Activated naive CD8-positive, alpha-beta T cell treated with anti-CD3 and anti-CD28 coated beads for 36 hours (primary cell): ENCODE data around the gene LHX4. TPM values are rescaled to one million over a fixed set of nuclear protein-coding genes. Genes with fewer than 3 reads are reported as not detected.

Experiments
- DNase-seq: peaks from one replicate; pipeline ENCODE4 v3.0.0; 2021
- H3K27ac Mint-ChIP-seq: one replicate; pipeline ENCODE4 v1.8.0; 2022; ENCODE audit warnings: mild to moderate bottlenecking, moderate library complexity, mixed read lengths
- H3K27me3 Mint-ChIP-seq: one replicate; pipeline ENCODE4 v1.8.0; 2022; ENCODE audit warnings: mild to moderate bottlenecking, mixed read lengths
- H3K36me3 Mint-ChIP-seq: one replicate; pipeline ENCODE4 v1.8.0; 2021; ENCODE audit warnings: mild to moderate bottlenecking, mixed read lengths
- H3K4me1 Mint-ChIP-seq: one replicate; pipeline ENCODE4 v1.8.0; 2021; ENCODE audit warnings: mixed read lengths
- H3K4me3 Mint-ChIP-seq: one replicate; pipeline ENCODE4 v1.8.0; 2022; ENCODE audit warnings: mild to moderate bottlenecking, moderate library complexity, mixed read lengths
- H3K9me3 Mint-ChIP-seq: one replicate; pipeline ENCODE4 v1.8.0; 2022; ENCODE audit warnings: mixed read lengths
- total RNA-seq, 2 experiments: library from RNA; stranded (reverse); gene quantifications; one replicate each; pipeline ENCODE4 v1.2.3, GENCODE V29; 2021

The LHX4 gene
- total RNA-seq, 2 experiments from 2014 or later = not detected

GRCh38 chr1:180230416-180230790 is 339 bp downstream of the LHX4 start:
- DNase-seq = no peak
- H3K36me3 Mint-ChIP-seq = no peaks in the 10 kb centered on the region
- H3K27me3 Mint-ChIP-seq = peaks cover 89% of the 10 kb centered on the region
- peaks cover 22% of the 10 kb centered on the region for H3K4me1 Mint-ChIP-seq
- H3K4me3 Mint-ChIP-seq = peak overlapping the region; percentile 64
- H3K27ac Mint-ChIP-seq = no peak overlapping the region
- no peaks in the 10 kb centered on the region for H3K9me3 Mint-ChIP-seq

DNA sequence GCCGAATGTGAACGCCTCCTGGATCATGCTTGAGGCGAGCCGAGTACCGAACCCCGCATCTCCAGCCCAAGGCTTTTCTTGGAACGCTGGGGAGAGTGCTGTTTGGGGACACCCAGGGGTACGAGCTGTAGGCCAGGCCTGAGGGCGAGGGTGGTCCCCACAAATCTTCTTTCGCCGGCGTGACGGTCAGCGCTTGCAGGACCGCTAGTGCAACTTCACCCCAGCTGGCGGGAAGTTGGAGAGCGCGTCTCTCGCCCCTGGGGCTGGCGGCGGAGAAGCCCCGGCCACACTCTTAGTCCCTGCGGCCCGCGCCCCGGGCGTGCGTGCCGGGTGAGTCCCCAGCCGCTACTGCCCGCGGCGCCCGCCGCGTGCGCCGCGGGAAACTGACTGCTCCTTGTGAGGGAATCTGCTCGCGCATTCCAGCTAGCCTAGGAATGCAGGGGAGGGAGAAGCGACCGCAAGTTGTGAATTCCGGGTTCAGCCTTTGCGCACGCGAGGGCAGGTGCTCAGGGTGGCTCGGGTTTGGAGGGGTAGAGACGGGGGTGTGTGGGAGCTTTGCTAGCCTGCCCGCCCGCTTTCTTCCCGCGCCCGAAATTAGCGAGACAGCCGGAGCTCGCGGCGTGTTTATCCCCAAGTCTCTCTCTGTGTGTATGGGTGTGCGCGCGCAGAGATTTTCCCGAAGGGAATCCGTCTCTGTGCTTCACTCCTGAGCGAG is 884 bp downstream of the LHX4 start:
- no peak for DNase-seq
- Mint-ChIP-seq H3K36me3 (no peaks in the 10 kb centered on the region), H3K4me3 (peak overlapping the region; percentile 61), H3K27ac (no peak overlapping the region), H3K9me3 (no peaks in the 10 kb centered on the region), H3K27me3 (peaks cover 90% of the 10 kb centered on the region), H3K4me1 (peaks cover 25% of the 10 kb centered on the region)

DNA sequence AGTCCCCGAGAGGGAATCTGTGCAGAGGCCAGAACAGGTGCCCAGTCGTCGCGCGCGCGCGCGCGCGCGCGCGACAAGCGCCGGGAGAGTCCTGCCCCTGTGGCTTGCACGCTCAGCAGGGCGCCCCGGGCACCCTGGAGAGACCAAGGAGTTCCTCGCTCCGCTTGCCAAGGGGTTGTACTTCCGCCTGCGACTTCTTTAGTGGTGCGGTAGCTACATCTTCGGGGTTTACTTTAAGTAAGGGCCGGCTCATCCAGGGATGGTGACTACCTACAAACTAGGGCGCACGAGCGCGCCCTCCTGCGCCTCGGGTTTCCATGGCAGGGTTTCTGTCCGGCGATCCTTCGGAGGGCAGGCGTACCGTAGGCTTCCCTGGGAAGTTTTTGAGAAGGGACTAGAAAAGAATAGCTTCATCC is 1.4 kb downstream of the LHX4 start:
- peak; percentile 29 for DNase-seq
- Mint-ChIP-seq H3K27me3 (peaks cover 91% of the 10 kb centered on the region), H3K9me3 (no peaks in the 10 kb centered on the region), H3K27ac (no peak overlapping the region), H3K4me3 (peak overlapping the region; percentile 67), H3K4me1 (peaks cover 27% of the 10 kb centered on the region), H3K36me3 (no peaks in the 10 kb centered on the region)

- H3K27ac Mint-ChIP-seq = no peak overlapping the region
- no peak for DNase-seq
- peaks cover 91% of the 10 kb centered on the region for H3K27me3 Mint-ChIP-seq
- peaks cover 28% of the 10 kb centered on the region for H3K4me1 Mint-ChIP-seq
- no peaks in the 10 kb centered on the region for H3K9me3 Mint-ChIP-seq
- no peaks in the 10 kb centered on the region for H3K36me3 Mint-ChIP-seq
- H3K4me3 Mint-ChIP-seq = peak overlapping the region; percentile 67
Observed at GRCh38 chr1:180231936-180232335, 1.9 kb downstream of the LHX4 start.

GRCh38 chr1:180232521-180233043 is 2.5 kb downstream of the LHX4 start:
- H3K9me3 Mint-ChIP-seq = no peaks in the 10 kb centered on the region
- DNase-seq = no peak
- no peak overlapping the region for H3K4me3 Mint-ChIP-seq
- H3K4me1 Mint-ChIP-seq = peaks cover 28% of the 10 kb centered on the region
- no peak overlapping the region for H3K27ac Mint-ChIP-seq
- peaks cover 93% of the 10 kb centered on the region for H3K27me3 Mint-ChIP-seq
- no peaks in the 10 kb centered on the region for H3K36me3 Mint-ChIP-seq

DNA sequence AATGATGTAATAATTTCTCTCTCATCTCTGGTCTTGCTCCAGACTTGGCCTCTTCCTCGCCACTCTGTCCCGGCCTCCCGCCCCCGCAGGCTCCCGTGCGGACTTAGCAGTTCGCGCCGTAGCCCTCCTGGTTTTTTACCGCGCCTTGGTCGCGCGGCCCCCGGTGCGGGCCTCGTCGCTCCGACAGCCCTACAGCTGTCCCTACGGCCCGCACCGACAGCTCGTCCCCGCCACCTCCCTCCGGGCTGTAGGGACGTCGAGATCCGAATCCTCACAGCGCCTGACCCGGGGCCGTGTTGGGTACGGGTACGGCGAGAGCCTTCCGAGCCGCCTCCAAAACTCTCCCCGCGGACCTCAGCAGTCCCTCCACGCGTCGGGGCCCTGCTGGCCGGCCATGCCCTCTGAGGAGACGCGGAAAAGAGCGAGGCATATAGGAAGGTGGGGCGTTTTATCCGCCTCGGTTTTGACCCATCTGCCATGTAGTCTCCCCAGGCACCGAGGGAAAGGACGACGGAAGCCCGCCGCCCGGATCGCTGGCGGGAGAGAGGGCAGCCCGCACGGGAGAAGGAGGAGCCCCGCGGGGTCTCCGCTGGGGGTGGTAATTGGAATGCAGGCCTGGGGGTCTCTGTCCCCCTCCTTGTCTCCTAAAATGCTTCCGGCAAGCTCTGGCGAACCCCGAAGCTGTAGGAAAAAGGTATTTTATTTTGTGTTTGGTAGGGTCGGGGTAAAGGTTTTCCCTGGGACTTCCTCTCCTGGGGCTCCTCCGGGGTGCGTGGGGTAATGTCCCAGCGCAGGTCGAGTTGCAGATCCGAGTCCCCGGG is 3.3 kb downstream of the LHX4 start:
- Mint-ChIP-seq H3K36me3 (no peaks in the 10 kb centered on the region), H3K4me3 (no peak overlapping the region), H3K27ac (no peak overlapping the region), H3K9me3 (no peaks in the 10 kb centered on the region), H3K4me1 (peaks cover 30% of the 10 kb centered on the region), H3K27me3 (peaks cover 93% of the 10 kb centered on the region)
- DNase-seq = no peak

GRCh38 chr1:180234369-180235076 is 4.5 kb downstream of the LHX4 start:
- H3K36me3 Mint-ChIP-seq = no peaks in the 10 kb centered on the region
- H3K4me3 Mint-ChIP-seq = peak overlapping the region; percentile 29
- DNase-seq = no peak
- H3K9me3 Mint-ChIP-seq = no peaks in the 10 kb centered on the region
- H3K27ac Mint-ChIP-seq = no peak overlapping the region
- H3K27me3 Mint-ChIP-seq = peaks cover 92% of the 10 kb centered on the region
- peaks cover 33% of the 10 kb centered on the region for H3K4me1 Mint-ChIP-seq

DNA sequence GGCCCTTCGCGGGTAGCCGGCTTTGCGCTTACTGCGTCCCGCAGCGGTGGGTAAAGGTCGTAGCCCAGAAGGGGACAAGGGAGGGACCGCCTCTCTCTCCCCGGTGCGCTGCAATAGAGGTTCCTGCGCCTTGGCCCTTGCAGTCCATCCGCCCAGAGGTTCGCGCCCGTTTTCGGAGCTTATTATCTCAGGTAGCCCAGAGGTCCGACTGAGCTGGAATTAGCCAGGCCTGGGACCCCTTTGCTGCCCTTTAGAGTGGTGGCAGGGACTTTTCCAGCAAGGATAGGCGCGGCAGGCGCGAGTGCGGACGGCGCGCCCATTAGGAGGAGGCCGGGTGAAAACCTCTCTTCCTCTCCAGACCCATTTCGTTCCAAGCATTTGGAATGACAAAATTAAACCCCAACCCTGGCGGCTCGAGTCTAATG is 5.0 kb downstream of the LHX4 start:
- Mint-ChIP-seq H3K4me1 (peaks cover 33% of the 10 kb centered on the region), H3K4me3 (peak overlapping the region; percentile 14)
- no peak for DNase-seq

DNA sequence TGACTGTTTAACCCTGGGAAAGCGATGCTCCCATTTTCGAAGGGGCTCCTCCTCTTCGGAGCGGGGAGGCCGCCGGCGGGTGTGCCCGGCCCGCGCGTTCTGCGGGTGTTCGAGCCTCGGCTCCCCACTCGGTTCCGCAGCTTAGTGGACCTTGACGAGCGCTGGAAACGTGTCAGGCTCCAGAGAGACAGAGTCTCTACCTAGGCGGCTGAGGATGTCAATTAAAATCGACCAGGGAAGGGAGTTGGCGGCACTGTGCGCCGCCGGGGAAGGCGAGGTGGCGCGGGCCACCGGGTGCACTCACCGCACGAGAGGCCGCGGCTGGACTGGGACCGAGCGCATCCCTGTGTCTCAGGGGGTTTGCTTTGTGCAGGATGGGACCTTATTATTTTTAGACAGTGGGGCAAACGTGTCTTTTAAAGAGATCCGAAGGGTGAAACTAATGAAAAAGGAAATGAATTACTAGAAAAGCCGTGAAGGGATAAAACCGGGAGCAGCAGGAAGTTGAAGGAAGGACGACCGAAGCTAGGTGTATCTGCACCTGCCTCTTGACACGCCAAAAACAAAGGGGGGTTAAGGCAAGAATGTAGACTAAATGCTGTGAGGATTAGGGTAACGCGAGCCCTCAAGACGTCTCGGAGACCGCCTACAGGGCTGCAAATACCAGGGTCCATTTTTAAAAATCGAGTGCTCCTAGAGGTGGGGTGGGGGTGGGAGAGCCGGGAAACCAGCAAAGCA is 5.6 kb downstream of the LHX4 start:
- peaks cover 97% of the 10 kb centered on the region for H3K27me3 Mint-ChIP-seq
- no peaks in the 10 kb centered on the region for H3K36me3 Mint-ChIP-seq
- H3K27ac Mint-ChIP-seq = no peak overlapping the region

More for the DNA sequence above, 5.0 kb downstream of the LHX4 start:
- no peaks in the 10 kb centered on the region for H3K9me3 Mint-ChIP-seq
- no peaks in the 10 kb centered on the region for H3K36me3 Mint-ChIP-seq
- peaks cover 97% of the 10 kb centered on the region for H3K27me3 Mint-ChIP-seq
- H3K27ac Mint-ChIP-seq = no peak overlapping the region

DNA sequence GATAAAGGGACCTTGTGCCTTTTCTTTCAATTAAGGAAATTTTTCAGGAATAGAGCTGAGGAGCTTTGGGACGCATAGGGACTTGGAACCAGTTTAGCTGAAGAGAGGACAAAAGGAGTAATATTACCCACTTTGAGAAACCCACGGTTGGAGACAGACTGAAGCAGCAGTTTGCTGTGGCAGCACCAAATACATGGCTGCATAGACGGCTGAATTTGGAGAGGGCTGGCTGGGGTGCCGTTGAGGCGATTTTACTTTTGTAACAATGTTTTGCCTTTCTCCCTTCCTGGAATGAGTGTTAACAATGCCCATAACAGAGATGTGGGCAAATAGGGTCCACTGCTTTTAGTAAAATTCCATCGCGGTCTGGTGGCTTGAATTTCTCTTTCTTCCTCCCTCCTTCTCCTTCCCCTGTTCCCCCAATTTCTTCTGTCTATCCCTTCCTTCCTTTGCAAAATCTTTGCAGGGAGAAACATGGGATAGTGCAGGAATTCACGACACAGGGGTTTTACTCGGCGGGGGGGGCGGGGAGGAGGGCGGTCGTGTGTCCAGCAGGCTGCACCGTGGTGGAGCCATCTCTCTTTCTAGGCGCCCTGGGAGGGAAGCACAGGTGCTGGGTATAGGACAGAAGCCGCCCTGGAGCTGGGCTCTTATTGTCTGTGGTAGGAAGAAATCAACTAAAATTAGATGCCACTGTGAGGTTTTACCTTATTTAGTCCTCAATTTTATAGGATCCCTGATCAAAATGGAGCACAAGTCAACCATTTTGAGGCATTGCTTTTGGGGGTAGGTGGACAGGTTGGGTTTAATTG is 6.8 kb downstream of the LHX4 start:
- Mint-ChIP-seq H3K4me1 (peaks cover 25% of the 10 kb centered on the region), H3K27me3 (peaks cover 99% of the 10 kb centered on the region), H3K9me3 (no peaks in the 10 kb centered on the region), H3K27ac (no peak overlapping the region), H3K36me3 (no peaks in the 10 kb centered on the region), H3K4me3 (no peak overlapping the region)
- DNase-seq = no peak

More for the DNA sequence above, 5.6 kb downstream of the LHX4 start:
- no peak overlapping the region for H3K4me3 Mint-ChIP-seq
- no peaks in the 10 kb centered on the region for H3K9me3 Mint-ChIP-seq
- H3K4me1 Mint-ChIP-seq = peaks cover 33% of the 10 kb centered on the region
- no peak for DNase-seq

GRCh38 chr1:180237869-180238476 is 7.9 kb downstream of the LHX4 start:
- DNase-seq = no peak
- Mint-ChIP-seq H3K27me3 (peaks cover 98% of the 10 kb centered on the region), H3K4me3 (no peak overlapping the region), H3K4me1 (peaks cover 21% of the 10 kb centered on the region), H3K36me3 (no peaks in the 10 kb centered on the region), H3K9me3 (no peaks in the 10 kb centered on the region), H3K27ac (no peak overlapping the region)

GRCh38 chr1:180238675-180239074 is 8.6 kb downstream of the LHX4 start:
- H3K4me1 Mint-ChIP-seq = peaks cover 21% of the 10 kb centered on the region

More at GRCh38 chr1:180238675-180239074, 8.6 kb downstream of the LHX4 start:
- no peaks in the 10 kb centered on the region for H3K36me3 Mint-ChIP-seq
- no peak overlapping the region for H3K4me3 Mint-ChIP-seq
- DNase-seq = no peak
- no peak overlapping the region for H3K27ac Mint-ChIP-seq
- H3K9me3 Mint-ChIP-seq = no peaks in the 10 kb centered on the region
- peaks cover 93% of the 10 kb centered on the region for H3K27me3 Mint-ChIP-seq
